SK-N-SH treated with all-trans-retinoic acid at 6 μM for 48 hours (cell line): ENCODE results near the gene C17orf75.

Experiments
- ARNTL ChIP-seq: fragments of 450-650 bp; formaldehyde crosslinking; IDR thresholded peaks from 2 replicates; pipeline ENCODE4 v1.5.0; 2020; ENCODE audit warnings: low read depth, mild to moderate bottlenecking, moderate library complexity, borderline replicate concordance
- BACH2 ChIP-seq: fragments of 250-450 bp; sonication (Bioruptor Pico); IDR thresholded peaks from 2 replicates; pipeline ENCODE4 v1.9.0; 2021; ENCODE audit warnings: mild to moderate bottlenecking, borderline replicate concordance
- GLIS3 ChIP-seq: fragments of 250-450 bp; sonication (Bioruptor Pico); IDR thresholded peaks from 2 replicates; pipeline ENCODE4 v1.5.0; 2020; ENCODE audit warnings: mild to moderate bottlenecking, moderate library complexity
- ISL1 ChIP-seq: fragments of 250-450 bp; sonication (Bioruptor Pico); IDR thresholded peaks from 2 replicates; pipeline ENCODE4 v2.1.2; 2022; ENCODE audit warnings: mild to moderate bottlenecking, moderate library complexity
- OSR1 ChIP-seq: fragments of 250-450 bp; sonication (Bioruptor Pico); IDR thresholded peaks from 2 replicates; pipeline ENCODE4 v1.8.0; 2022; ENCODE audit warnings: moderate library complexity, mild to moderate bottlenecking, inconsistent platforms
- RARB ChIP-seq: fragments of 250-450 bp; sonication (Bioruptor Pico); IDR thresholded peaks from 2 replicates; pipeline ENCODE4 v1.8.0; 2021; ENCODE audit warnings: mild to moderate bottlenecking, moderate library complexity
- TOX ChIP-seq: fragments of 250-450 bp; sonication (Bioruptor Pico); IDR thresholded peaks from 2 replicates; pipeline ENCODE4 v1.8.0; 2021; ENCODE audit warnings: mild to moderate bottlenecking, moderate library complexity, borderline replicate concordance
- ZC3H10 ChIP-seq: fragments of 250-450 bp; sonication (Bioruptor Pico); IDR thresholded peaks from 2 replicates; pipeline ENCODE4 v1.5.1; 2021; ENCODE audit warnings: mild to moderate bottlenecking, moderate library complexity
- ZFP3 ChIP-seq: fragments of 250-450 bp; sonication (Bioruptor Pico); IDR thresholded peaks from 2 replicates; pipeline ENCODE4 v1.5.0; 2020; ENCODE audit warnings: mild to moderate bottlenecking, moderate library complexity
- ZNF565 ChIP-seq: fragments of 450-650 bp; formaldehyde crosslinking; conservative IDR thresholded peaks from 2 replicates; pipeline ENCODE4 v1.5.0; 2020; ENCODE audit warnings: low read depth, mild to moderate bottlenecking, moderate library complexity
- TF ChIP-seq, protein P1 (sequence below): fragments of 250-450 bp; sonication (Bioruptor Pico); IDR thresholded peaks from 2 replicates; pipeline ENCODE4 v1.8.0; 2020; ENCODE audit warnings: mild to moderate bottlenecking, moderate library complexity, borderline replicate concordance
- TF ChIP-seq, protein P2 (sequence below): fragments of 250-450 bp; sonication (Bioruptor Pico); IDR thresholded peaks from 2 replicates; pipeline ENCODE4 v1.5.0; 2020; ENCODE audit warnings: mild to moderate bottlenecking, moderate library complexity
- TF ChIP-seq, protein P3 (sequence below): fragments of 250-450 bp; sonication (Bioruptor Pico); IDR thresholded peaks from 2 replicates; pipeline ENCODE4 v1.8.0; 2021; ENCODE audit warnings: low read depth, mild to moderate bottlenecking, moderate library complexity, borderline replicate concordance
- TF ChIP-seq, protein P4 (sequence below): fragments of 250-450 bp; sonication (Bioruptor Pico); IDR thresholded peaks from 2 replicates; pipeline ENCODE4 v1.5.1; 2021; ENCODE audit warnings: mild to moderate bottlenecking, moderate library complexity

DNA sequence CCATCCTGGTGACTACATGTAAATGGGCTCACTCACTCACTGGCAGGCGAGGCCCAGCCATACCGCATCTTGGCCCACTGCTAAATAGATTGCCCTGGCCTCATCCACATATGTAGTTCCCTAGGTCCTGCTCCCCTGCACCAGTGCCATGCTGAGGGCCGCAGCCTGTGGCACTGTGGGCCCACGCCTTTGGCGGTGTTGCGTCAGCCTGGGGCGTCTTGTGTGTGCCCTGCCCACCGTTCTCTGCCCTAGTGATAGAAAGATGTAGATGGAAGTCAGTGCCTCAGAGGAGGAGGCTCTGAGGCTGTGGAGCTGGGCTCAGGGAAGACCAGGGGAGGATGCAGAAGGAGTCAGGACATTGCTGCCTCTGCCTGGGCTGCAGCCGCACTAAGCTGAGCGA lies 18.9 kb downstream of the C17orf75 start:
- TF ChIP-seq, protein P1, sequence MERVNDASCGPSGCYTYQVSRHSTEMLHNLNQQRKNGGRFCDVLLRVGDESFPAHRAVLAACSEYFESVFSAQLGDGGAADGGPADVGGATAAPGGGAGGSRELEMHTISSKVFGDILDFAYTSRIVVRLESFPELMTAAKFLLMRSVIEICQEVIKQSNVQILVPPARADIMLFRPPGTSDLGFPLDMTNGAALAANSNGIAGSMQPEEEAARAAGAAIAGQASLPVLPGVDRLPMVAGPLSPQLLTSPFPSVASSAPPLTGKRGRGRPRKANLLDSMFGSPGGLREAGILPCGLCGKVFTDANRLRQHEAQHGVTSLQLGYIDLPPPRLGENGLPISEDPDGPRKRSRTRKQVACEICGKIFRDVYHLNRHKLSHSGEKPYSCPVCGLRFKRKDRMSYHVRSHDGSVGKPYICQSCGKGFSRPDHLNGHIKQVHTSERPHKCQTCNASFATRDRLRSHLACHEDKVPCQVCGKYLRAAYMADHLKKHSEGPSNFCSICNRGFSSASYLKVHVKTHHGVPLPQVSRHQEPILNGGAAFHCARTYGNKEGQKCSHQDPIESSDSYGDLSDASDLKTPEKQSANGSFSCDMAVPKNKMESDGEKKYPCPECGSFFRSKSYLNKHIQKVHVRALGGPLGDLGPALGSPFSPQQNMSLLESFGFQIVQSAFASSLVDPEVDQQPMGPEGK (CRISPR knock-in tag), result no peak
- TF ChIP-seq, protein P2, sequence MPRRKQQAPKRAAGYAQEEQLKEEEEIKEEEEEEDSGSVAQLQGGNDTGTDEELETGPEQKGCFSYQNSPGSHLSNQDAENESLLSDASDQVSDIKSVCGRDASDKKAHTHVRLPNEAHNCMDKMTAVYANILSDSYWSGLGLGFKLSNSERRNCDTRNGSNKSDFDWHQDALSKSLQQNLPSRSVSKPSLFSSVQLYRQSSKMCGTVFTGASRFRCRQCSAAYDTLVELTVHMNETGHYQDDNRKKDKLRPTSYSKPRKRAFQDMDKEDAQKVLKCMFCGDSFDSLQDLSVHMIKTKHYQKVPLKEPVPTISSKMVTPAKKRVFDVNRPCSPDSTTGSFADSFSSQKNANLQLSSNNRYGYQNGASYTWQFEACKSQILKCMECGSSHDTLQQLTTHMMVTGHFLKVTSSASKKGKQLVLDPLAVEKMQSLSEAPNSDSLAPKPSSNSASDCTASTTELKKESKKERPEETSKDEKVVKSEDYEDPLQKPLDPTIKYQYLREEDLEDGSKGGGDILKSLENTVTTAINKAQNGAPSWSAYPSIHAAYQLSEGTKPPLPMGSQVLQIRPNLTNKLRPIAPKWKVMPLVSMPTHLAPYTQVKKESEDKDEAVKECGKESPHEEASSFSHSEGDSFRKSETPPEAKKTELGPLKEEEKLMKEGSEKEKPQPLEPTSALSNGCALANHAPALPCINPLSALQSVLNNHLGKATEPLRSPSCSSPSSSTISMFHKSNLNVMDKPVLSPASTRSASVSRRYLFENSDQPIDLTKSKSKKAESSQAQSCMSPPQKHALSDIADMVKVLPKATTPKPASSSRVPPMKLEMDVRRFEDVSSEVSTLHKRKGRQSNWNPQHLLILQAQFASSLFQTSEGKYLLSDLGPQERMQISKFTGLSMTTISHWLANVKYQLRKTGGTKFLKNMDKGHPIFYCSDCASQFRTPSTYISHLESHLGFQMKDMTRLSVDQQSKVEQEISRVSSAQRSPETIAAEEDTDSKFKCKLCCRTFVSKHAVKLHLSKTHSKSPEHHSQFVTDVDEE (CRISPR knock-in tag), result no peak
- no peak for TF ChIP-seq RARB (CRISPR knock-in tag)
- no peak for TF ChIP-seq ZNF565 (CRISPR knock-in tag)
- TF ChIP-seq ZC3H10 (CRISPR knock-in tag), result no peak
- TF ChIP-seq, protein P3, sequence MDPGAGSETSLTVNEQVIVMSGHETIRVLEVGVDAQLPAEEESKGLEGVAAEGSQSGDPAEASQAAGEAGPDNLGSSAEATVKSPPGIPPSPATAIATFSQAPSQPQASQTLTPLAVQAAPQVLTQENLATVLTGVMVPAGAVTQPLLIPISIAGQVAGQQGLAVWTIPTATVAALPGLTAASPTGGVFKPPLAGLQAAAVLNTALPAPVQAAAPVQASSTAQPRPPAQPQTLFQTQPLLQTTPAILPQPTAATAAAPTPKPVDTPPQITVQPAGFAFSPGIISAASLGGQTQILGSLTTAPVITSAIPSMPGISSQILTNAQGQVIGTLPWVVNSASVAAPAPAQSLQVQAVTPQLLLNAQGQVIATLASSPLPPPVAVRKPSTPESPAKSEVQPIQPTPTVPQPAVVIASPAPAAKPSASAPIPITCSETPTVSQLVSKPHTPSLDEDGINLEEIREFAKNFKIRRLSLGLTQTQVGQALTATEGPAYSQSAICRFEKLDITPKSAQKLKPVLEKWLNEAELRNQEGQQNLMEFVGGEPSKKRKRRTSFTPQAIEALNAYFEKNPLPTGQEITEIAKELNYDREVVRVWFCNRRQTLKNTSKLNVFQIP, result no peak
- no peak for TF ChIP-seq ZFP3 (CRISPR knock-in tag)
- no peak for TF ChIP-seq ARNTL
- no peak for TF ChIP-seq ISL1 (CRISPR knock-in tag)
- TF ChIP-seq GLIS3, result no peak
- TF ChIP-seq, protein P4, sequence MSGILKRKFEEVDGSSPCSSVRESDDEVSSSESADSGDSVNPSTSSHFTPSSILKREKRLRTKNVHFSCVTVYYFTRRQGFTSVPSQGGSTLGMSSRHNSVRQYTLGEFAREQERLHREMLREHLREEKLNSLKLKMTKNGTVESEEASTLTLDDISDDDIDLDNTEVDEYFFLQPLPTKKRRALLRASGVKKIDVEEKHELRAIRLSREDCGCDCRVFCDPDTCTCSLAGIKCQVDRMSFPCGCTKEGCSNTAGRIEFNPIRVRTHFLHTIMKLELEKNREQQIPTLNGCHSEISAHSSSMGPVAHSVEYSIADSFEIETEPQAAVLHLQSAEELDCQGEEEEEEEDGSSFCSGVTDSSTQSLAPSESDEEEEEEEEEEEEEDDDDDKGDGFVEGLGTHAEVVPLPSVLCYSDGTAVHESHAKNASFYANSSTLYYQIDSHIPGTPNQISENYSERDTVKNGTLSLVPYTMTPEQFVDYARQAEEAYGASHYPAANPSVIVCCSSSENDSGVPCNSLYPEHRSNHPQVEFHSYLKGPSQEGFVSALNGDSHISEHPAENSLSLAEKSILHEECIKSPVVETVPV (CRISPR knock-in tag), result no peak
- TF ChIP-seq OSR1 (CRISPR knock-in tag), result no peak
- TF ChIP-seq TOX (CRISPR knock-in tag), result no peak
- no peak for TF ChIP-seq BACH2
